CD4-positive, alpha-beta memory T cell (primary cell): Measurements from ENCODE around the gene CLDN24. TPM values are rescaled to one million over a fixed set of nuclear protein-coding genes. Genes with fewer than 3 reads are reported as not detected.
A peak's percentile ranks its signal among the peaks of the same experiment; 100 is the strongest.

Experiments used
- CTCF ChIA-PET: fragments of 350-600 bp; sonication (Branson Sonifier 250); formaldehyde crosslinking; loops from one replicate; lab custom pipeline; 2021; ENCODE audit warnings: inconsistent platforms; ENCODE audit not compliant: partially characterized antibody; lab: Charles Lee
- POLR2A ChIA-PET: fragments of 350-600 bp; sonication (Branson Sonifier 250); formaldehyde crosslinking; loops from one replicate; lab custom pipeline; 2021; ENCODE audit not compliant: partially characterized antibody; lab: Charles Lee
- DNase-seq, 5 donors: peaks; one replicate each; pipeline versions ENCODE4 v3.0.0 to v3.0.0-alpha.2; 2020 to 2022; ENCODE audit warnings: mixed read lengths in 1 of 5
- H3K27ac ChIP-seq: one replicate; pipeline ENCODE4 v1.7.0; 2013; ENCODE audit warnings: low read depth, low read length
- H3K27me3 ChIP-seq: 2 replicates; pipeline ENCODE4 v1.7.0; 2013; ENCODE audit warnings: mild to moderate bottlenecking, low read length, moderate library complexity; ENCODE audit not compliant: insufficient read depth
- H3K36me3 ChIP-seq: 2 replicates; pipeline ENCODE4 v1.7.0; 2013; ENCODE audit warnings: mild to moderate bottlenecking, low read length, moderate library complexity; ENCODE audit not compliant: insufficient read depth
- H3K4me1 ChIP-seq: 2 replicates; pipeline ENCODE4 v1.7.0; 2013; ENCODE audit warnings: mild to moderate bottlenecking, low read length, moderate library complexity; ENCODE audit not compliant: insufficient read depth
- H3K4me3 ChIP-seq, 2 donors: one replicate each; pipeline ENCODE4 v1.7.0; 2013; ENCODE audit warnings: low read length in 2 of 2, mild to moderate bottlenecking in 1 of 2
- H3K9me3 ChIP-seq, 2 donors: one replicate each; pipeline ENCODE4 v1.7.0; 2013; ENCODE audit warnings: low read length in 2 of 2, control low read depth in 1 of 2; ENCODE audit not compliant: control insufficient read depth in 1 of 2
- H3K27ac Mint-ChIP-seq, 7 donors: one replicate each; pipeline ENCODE4 v1.8.0; 2020 to 2021; ENCODE audit warnings: mixed read lengths in 7 of 7, mild to moderate bottlenecking in 6 of 7, inconsistent platforms in 3 of 7, moderate library complexity in 3 of 7
- H3K27me3 Mint-ChIP-seq, 2 donors: one replicate each; pipeline ENCODE4 v1.8.0; 2020 to 2021; ENCODE audit warnings: mixed read lengths in 2 of 2
- H3K36me3 Mint-ChIP-seq, 2 donors: one replicate each; pipeline ENCODE4 v1.8.0; 2020 to 2021; ENCODE audit warnings: mixed read lengths in 2 of 2, inconsistent platforms in 1 of 2, mild to moderate bottlenecking in 1 of 2
- H3K4me1 Mint-ChIP-seq, 4 donors: one replicate each; pipeline ENCODE4 v1.8.0; 2020 to 2021; ENCODE audit warnings: mixed read lengths in 4 of 4, mild to moderate bottlenecking in 1 of 4
- H3K4me3 Mint-ChIP-seq, 8 donors: one replicate each; pipeline ENCODE4 v1.8.0; 2020 to 2021; ENCODE audit warnings: mixed read lengths in 8 of 8, mild to moderate bottlenecking in 7 of 8, moderate library complexity in 6 of 8, inconsistent platforms in 3 of 8
- H3K9me3 Mint-ChIP-seq, 8 donors: one replicate each; pipeline ENCODE4 v1.8.0; 2020 to 2021; ENCODE audit warnings: mixed read lengths in 8 of 8, mild to moderate bottlenecking in 5 of 8, inconsistent platforms in 3 of 8, moderate library complexity in 1 of 8
- intact Hi-C: fragments of 100-400 bp; cut with micrococcal nuclease; formaldehyde crosslinking; loops from one replicate; pipeline ENCODE4 v1.15.1; 2023
- polyA plus RNA-seq, 2 donors: library from polyadenylated mRNA; unstranded; fragments of 300-500 nt; fragmentation: Illumina TruSeq; gene quantifications; one replicate each; pipeline ENCODE4 v1.2.3, GENCODE V29; 2021
- total RNA-seq, 2 experiments: library from RNA; stranded (reverse); gene quantifications; one replicate each; pipeline ENCODE4 v1.2.3, GENCODE V29; 2021

The CLDN24 gene
- total and polyA plus RNA-seq, 4 experiments from 2014 or later: not detected

DNA sequence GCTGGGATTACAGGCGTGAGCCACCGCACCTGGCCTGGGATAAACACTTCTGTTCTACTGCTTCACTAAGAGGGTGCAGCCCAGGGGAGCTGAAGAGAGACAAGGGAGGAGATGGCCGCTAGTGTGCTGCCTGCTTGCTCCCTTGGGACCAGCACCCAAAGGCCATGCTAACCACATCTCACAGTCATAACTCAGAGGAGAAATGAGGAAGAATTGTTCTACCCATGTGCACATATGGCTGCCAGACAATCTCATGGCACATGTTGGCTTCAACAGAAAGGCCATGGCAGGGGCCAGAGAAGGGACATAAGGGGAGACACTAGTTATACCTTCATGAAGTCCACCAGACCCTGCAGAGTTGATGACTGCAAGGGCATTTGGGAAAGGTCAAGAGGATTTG, 24.6 kb downstream of the CLDN24 start:
- H3K4me3 ChIP-seq: no peak overlapping the region
- ChIA-PET POLR2A (interaction anchor here (0.6 kb wide), 1 partner anchor 45 kb away, joined by 3 read pairs; no protein-coding TSS in a partner anchor), CTCF (interaction anchor here (1.2 kb wide), 1 partner anchor 36 kb away, joined by 4 read pairs; no protein-coding TSS in a partner anchor)
- no peaks in the 10 kb centered on the region for H3K27me3 ChIP-seq
- H3K4me1 Mint-ChIP-seq: peaks cover 0 to 2% (median 0%) of the 10 kb centered on the region in 4 donors
- no peaks in the 10 kb centered on the region for H3K27me3 Mint-ChIP-seq
- no peaks in the 10 kb centered on the region for H3K9me3 ChIP-seq
- intact Hi-C loops: no loop called here
- H3K9me3 Mint-ChIP-seq: no peaks in the 10 kb centered on the region
- peaks cover 0 to 7% of the 10 kb centered on the region in 2 donors for H3K36me3 Mint-ChIP-seq
- H3K27ac ChIP-seq: no peak overlapping the region
- no peak overlapping the region for H3K4me3 Mint-ChIP-seq
- H3K4me1 ChIP-seq: no peaks in the 10 kb centered on the region
- no peak overlapping the region for H3K27ac Mint-ChIP-seq
- no peaks in the 10 kb centered on the region for H3K36me3 ChIP-seq
- no peak for DNase-seq

- POLR2A ChIA-PET: no interaction called here
- H3K36me3 ChIP-seq: no peaks in the 10 kb centered on the region
- no peak overlapping the region for H3K27ac ChIP-seq
- peaks cover 0 to 2% (median 0%) of the 10 kb centered on the region in 4 donors for H3K4me1 Mint-ChIP-seq
- peak overlapping the region in 1 of 8 donors; percentile 28 for H3K4me3 Mint-ChIP-seq
- no peaks in the 10 kb centered on the region for H3K9me3 ChIP-seq
- H3K4me1 ChIP-seq: no peaks in the 10 kb centered on the region
- no peak for DNase-seq
- peaks cover 3 to 10% of the 10 kb centered on the region in 2 donors for H3K36me3 Mint-ChIP-seq
- H3K9me3 Mint-ChIP-seq: no peaks in the 10 kb centered on the region
- H3K4me3 ChIP-seq: no peak overlapping the region
- H3K27ac Mint-ChIP-seq: peak overlapping the region in 2 of 7 donors; percentile 6 to 16
- intact Hi-C loops: no loop called here
- CTCF ChIA-PET: no interaction called here
- H3K27me3 ChIP-seq: no peaks in the 10 kb centered on the region
- H3K27me3 Mint-ChIP-seq: no peaks in the 10 kb centered on the region
These were observed 26.5 kb downstream of the CLDN24 start for GRCh38 chr4:183295711-183296110.

DNA sequence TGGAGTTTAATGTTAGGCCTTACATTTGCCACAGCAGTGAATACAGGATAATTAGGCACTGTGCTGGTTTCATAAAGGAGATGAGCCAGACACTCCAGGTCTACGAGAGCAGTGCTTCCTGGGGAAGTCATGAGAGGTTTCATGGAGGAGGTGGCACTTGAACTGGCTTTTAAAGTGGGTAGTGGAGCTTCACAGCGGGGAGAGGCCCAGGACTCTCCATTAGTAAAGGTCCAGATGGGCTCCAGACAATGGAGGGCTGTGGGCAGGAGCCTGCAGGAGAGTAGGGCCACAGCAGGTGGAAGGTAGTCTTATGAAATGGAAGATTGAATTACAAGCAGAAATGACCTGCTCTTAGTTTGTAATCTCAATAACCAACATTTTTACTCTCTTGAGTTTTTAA, 31.2 kb downstream of the CLDN24 start:
- intact Hi-C loops: no loop called here
- peaks cover 9 to 15% of the 10 kb centered on the region in 2 donors for H3K36me3 Mint-ChIP-seq
- H3K27ac ChIP-seq: no peak overlapping the region
- no peak overlapping the region for H3K4me3 Mint-ChIP-seq
- ChIA-PET CTCF (interaction anchor here (0.8 kb wide), 1 partner anchor 25 kb away, joined by 3 read pairs; no protein-coding TSS in a partner anchor), POLR2A (no interaction called here)
- no peaks in the 10 kb centered on the region for H3K9me3 Mint-ChIP-seq
- H3K9me3 ChIP-seq: no peaks in the 10 kb centered on the region
- no peaks in the 10 kb centered on the region for H3K4me1 ChIP-seq
- no peak for DNase-seq
- H3K27me3 ChIP-seq: no peaks in the 10 kb centered on the region
- no peak overlapping the region for H3K27ac Mint-ChIP-seq
- no peaks in the 10 kb centered on the region for H3K36me3 ChIP-seq
- no peaks in the 10 kb centered on the region for H3K27me3 Mint-ChIP-seq
- H3K4me3 ChIP-seq: no peak overlapping the region
- no peaks in the 10 kb centered on the region for H3K4me1 Mint-ChIP-seq

- H3K27ac ChIP-seq: no peak overlapping the region
- intact Hi-C loops: no loop called here
These were observed 32.5 kb downstream of the CLDN24 start for GRCh38 chr4:183289688-183290087.

DNA sequence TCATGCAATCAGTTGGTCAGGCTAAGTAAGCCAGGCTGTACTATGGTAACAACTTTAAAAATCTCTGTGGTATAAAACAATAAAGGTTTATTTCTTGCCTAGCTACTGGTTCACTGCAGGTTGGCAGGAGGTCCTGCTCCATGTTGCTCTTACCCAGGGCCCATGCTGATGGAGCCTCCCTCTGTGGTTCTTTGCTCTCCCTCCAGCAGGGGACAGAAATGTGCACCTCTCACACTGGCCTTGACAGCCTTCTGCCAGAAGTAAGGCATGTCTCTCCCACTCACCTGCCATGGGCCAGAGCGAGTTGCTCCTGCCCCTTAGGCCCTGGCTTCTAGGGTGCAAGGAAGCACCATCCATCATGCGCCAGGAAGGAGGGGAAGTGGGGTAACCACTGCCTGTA, 33.3 kb downstream of the CLDN24 start:
- ChIA-PET CTCF (interaction anchor here (1.1 kb wide), 1 partner anchor 27 kb away, joined by 4 read pairs; no protein-coding TSS in a partner anchor), POLR2A (no interaction called here)
- no peaks in the 10 kb centered on the region for H3K4me1 ChIP-seq
- Mint-ChIP-seq H3K27ac (no peak overlapping the region), H3K4me1 (no peaks in the 10 kb centered on the region), H3K36me3 (peaks cover 11 to 19% of the 10 kb centered on the region in 2 donors), H3K4me3 (no peak overlapping the region), H3K27me3 (no peaks in the 10 kb centered on the region), H3K9me3 (no peaks in the 10 kb centered on the region)
- H3K4me3 ChIP-seq: no peak overlapping the region
- intact Hi-C loops: no loop called here
- H3K9me3 ChIP-seq: no peaks in the 10 kb centered on the region
- no peak overlapping the region for H3K27ac ChIP-seq
- H3K27me3 ChIP-seq: no peaks in the 10 kb centered on the region
- no peaks in the 10 kb centered on the region for H3K36me3 ChIP-seq
- DNase-seq: no peak

More at GRCh38 chr4:183289688-183290087, 32.5 kb downstream of the CLDN24 start:
- Histone ChIP-seq H3K9me3 (no peaks in the 10 kb centered on the region), H3K27me3 (no peaks in the 10 kb centered on the region), H3K4me1 (no peaks in the 10 kb centered on the region), H3K4me3 (no peak overlapping the region), H3K36me3 (no peaks in the 10 kb centered on the region)
- Mint-ChIP-seq H3K4me3 (no peak overlapping the region), H3K36me3 (peaks cover 11 to 12% of the 10 kb centered on the region in 2 donors), H3K27me3 (no peaks in the 10 kb centered on the region), H3K4me1 (no peaks in the 10 kb centered on the region), H3K9me3 (no peaks in the 10 kb centered on the region), H3K27ac (no peak overlapping the region)
- ChIA-PET CTCF (no interaction called here), POLR2A (no interaction called here)
- DNase-seq: no peak

DNA sequence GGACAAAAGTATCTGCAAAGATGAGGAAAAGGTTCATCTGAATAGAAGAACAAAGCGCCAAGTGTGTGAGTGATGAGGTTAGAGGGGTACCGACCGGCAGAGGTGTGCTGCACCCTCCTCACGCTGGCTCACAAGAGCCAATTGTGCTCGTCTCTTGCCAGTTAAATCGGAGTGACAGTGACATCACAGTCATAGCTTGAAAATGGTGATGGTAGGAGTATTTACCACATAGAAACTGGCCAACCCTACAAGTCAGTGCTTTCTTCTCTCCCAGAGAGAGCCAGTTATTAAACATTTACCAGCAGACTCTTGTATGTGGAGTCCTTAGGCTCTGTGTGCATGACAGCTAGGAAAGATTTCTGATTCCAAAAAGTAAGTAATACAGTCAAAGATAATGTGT, 34.5 kb downstream of the CLDN24 start:
- H3K4me1 ChIP-seq: no peaks in the 10 kb centered on the region
- intact Hi-C loops: no loop called here
- H3K27me3 Mint-ChIP-seq: no peaks in the 10 kb centered on the region
- H3K4me3 Mint-ChIP-seq: no peak overlapping the region
- ChIA-PET POLR2A (no interaction called here), CTCF (interaction anchor here (1.1 kb wide), 1 partner anchor 25 kb away, joined by 4 read pairs; no protein-coding TSS in a partner anchor)
- no peaks in the 10 kb centered on the region for H3K36me3 ChIP-seq
- no peak overlapping the region for H3K4me3 ChIP-seq
- no peak for DNase-seq
- no peaks in the 10 kb centered on the region for H3K27me3 ChIP-seq
- H3K9me3 Mint-ChIP-seq: no peaks in the 10 kb centered on the region
- H3K36me3 Mint-ChIP-seq: peaks cover 12 to 19% of the 10 kb centered on the region in 2 donors
- no peaks in the 10 kb centered on the region for H3K9me3 ChIP-seq
- H3K4me1 Mint-ChIP-seq: no peaks in the 10 kb centered on the region
- no peak overlapping the region for H3K27ac ChIP-seq
- peak overlapping the region in 1 of 7 donors; percentile 22 for H3K27ac Mint-ChIP-seq

DNA sequence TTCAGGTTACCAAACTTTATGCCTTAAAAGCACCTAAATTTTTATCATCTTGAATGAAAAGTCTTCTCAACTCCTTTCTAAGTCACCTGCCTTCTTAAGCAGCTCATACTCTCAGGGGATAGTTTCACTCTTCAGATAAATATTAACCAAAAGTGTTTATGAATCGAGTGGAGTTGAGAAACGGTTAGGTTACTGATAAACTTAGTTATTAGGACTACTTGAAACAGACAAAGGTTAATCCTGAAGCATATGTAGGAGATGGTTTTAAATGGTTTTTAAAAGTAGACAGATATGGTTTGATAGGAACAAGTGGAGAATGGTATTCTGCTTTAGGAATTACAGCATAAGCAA, 34.9 kb downstream of the CLDN24 start:
- Histone ChIP-seq H3K9me3 (no peaks in the 10 kb centered on the region), H3K4me3 (no peak overlapping the region), H3K27me3 (no peaks in the 10 kb centered on the region), H3K36me3 (no peaks in the 10 kb centered on the region), H3K4me1 (no peaks in the 10 kb centered on the region), H3K27ac (no peak overlapping the region)
- CTCF ChIA-PET: no interaction called here
- Mint-ChIP-seq H3K4me3 (no peak overlapping the region), H3K4me1 (no peaks in the 10 kb centered on the region), H3K9me3 (no peaks in the 10 kb centered on the region), H3K27me3 (no peaks in the 10 kb centered on the region), H3K36me3 (peaks cover 15 to 19% of the 10 kb centered on the region in 2 donors), H3K27ac (peak overlapping the region in 1 of 7 donors; percentile 22)
- DNase-seq: no peak
- POLR2A ChIA-PET: no interaction called here
- intact Hi-C loops: no loop called here
